ELR (cell line): ENCODE results near the gene USP17L11.
"Not testable (repeated sequence)": the region's sequence is repeated elsewhere in the genome, so short reads cannot be mapped to it uniquely, and the experiment has no call there.

ENCODE experiments used
- DNase-seq: peaks from one replicate; pipeline ENCODE4 v3.0.0-alpha.2; 2015; ENCODE audit warnings: low read depth

Gene USP17L11, protein sequence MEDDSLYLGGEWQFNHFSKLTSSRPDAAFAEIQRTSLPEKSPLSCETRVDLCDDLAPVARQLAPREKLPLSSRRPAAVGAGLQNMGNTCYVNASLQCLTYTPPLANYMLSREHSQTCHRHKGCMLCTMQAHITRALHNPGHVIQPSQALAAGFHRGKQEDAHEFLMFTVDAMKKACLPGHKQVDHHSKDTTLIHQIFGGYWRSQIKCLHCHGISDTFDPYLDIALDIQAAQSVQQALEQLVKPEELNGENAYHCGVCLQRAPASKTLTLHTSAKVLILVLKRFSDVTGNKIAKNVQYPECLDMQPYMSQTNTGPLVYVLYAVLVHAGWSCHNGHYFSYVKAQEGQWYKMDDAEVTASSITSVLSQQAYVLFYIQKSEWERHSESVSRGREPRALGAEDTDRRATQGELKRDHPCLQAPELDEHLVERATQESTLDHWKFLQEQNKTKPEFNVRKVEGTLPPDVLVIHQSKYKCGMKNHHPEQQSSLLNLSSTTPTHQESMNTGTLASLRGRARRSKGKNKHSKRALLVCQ

DNA sequence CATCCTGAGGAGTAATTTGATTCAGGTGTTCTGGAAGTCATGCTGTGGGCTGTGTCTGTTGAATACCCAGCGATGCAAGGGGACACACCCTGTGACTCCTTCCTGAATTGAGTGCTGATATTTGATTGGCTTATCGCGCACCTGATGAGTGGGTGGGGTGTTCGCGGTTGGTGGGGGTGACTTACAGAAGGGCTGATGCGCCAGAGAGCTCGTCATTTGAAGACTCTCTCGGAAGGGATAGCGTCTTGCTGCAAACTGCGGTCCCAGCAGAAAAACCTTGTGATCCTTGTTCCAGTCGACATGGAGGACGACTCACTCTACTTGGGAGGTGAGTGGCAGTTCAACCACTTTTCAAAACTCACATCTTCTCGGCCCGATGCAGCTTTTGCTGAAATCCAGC lies at the start of gene USP17L11:
Gene USP17L11, plus strand, starts transcription at position 301 of the 400 bp plus-strand sequence. Its CDS starts 0 bp downstream, at position 301.
- not testable (repeated sequence) for DNase-seq

DNA sequence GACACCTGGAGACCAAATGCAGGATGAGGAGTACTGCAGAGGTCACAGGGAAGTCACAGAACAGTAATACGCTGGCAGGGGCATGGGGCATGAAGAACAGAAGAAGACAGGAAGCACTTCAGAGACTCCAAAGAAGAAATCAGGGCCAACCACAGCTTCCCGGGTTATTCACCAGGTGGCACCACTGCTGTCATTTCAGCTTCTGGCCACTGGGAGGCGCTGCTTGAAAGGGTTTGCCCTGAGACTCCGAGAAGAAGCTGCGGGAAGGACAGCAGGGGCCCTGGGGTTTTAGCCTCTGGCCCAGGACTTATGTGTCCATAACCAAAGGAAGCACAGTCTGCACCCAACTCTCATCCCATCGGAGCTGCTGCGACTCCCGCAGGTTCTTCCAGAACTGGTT lies 49.2 kb upstream of the USP17L11 start:
- DNase-seq, result not testable (repeated sequence)

DNA sequence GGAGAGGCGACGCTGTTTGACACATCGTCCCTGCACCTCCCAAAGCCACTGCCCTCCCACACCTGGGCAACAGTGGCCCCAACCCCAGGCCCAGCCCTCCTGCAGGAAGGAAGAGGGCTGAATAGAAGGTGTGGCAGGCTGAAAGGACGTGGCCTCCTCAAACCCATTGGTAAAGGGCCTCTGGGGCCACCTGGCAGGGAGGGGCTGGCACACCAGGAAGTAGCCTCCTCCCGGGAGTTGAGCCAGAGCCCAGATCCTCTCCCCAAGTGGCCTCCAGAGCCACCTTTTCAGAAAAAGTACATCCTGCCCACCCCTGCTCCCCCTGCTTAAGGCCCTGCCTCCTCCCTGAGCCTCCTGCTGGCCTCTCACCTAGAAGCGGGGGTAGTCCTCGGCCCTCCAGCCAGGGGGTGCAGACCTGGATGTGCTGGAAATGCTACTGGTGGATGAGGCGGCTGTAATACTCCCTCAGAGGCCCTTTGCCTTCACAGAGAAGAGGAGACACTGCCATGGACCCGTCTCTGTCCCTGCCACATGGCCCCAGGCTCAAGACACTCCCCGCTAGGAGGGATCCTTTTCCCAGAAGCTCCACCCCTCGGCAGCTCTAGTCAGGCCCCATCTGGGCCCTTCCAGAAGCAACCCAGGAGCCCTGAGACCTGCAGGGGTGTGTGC lies 45.3 kb upstream of the USP17L11 start, which contains the start of gene FAM90A26:
Gene FAM90A26, plus strand, starts transcription at position 619 of the 669 bp plus-strand sequence. CDS start 2,764 bp downstream, outside the sequence.
- not testable (repeated sequence) for DNase-seq

DNA sequence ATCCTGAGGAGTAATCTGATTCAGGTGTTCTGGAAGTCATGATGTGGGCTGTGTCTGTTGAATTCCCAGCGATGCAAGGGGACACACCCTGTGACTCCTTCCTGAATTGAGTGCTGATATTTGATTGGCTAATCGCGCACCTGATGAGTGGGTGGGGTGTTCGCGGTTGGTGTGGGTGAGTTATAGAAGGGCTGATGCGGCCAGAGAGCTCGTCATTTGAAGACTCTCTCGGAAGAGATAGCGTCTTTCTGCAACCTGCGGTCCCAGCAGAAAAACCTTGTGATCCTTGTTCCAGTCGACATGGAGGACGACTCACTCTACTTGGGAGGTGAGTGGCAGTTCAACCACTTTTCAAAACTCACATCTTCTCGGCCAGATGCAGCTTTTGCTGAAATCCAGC lies 4.8 kb upstream of the USP17L11 start, which contains the start of gene USP17L10:
Gene USP17L10, plus strand, starts transcription at position 301 of the 400 bp plus-strand sequence. Its CDS starts 0 bp downstream, at position 301.
- not testable (repeated sequence) for DNase-seq

DNA sequence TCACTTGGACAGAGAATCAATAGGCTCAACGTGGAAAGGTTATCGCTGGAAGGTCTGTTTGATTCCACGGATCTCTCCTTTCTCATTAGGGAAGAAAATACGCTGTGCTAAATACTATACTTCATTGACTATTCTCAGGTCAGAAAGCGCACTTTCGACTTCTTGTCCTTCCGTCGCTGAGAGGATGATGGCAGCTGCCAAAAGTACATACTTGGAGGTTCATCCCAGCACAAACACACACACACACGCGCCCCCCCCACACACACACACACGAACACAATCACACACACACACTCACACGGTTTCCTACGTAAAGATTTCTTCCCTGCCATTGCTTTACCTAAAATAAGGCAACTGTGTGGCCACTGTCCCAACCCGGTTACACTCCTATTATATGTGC lies 504 bp upstream of the USP17L11 start:
- not testable (repeated sequence) for DNase-seq

DNA sequence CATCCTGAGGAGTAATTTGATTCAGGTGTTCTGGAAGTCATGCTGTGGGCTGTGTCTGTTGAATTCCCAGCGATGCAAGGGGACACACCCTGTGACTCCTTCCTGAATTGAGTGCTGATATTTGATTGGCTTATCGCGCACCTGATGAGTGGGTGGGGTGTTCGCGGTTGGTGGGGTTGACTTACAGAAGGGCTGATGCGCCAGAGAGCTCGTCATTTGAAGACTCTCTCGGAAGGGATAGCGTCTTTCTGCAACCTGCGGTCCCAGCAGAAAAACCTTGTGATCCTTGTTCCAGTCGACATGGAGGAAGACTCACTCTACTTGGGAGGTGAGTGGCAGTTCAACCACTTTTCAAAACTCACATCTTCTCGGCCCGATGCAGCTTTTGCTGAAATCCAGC lies 4.6 kb downstream of the USP17L11 start, which contains the start of gene USP17L12:
Gene USP17L12, plus strand, starts transcription at position 301 of the 400 bp plus-strand sequence. Its CDS starts 0 bp downstream, at position 301.
- not testable (repeated sequence) for DNase-seq

DNA sequence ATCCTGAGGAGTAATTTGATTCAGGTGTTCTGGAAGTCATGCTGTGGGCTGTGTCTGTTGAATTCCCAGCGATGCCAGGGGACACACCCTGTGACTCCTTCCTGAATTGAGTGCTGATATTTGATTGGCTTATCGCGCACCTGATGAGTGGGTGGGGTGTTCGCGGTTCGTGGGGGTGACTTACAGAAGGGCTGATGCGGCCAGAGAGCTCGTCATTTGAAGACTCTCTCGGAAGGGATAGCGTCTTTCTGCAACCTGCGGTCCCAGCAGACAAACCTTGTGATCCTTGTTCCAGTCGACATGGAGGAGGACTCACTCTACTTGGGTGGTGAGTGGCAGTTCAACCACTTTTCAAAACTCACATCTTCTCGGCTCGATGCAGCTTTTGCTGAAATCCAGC lies 9.4 kb downstream of the USP17L11 start, which contains the start of gene USP17L13:
Gene USP17L13, plus strand, starts transcription at position 301 of the 400 bp plus-strand sequence. Its CDS starts 0 bp downstream, at position 301.
- DNase-seq, result not testable (repeated sequence)

DNA sequence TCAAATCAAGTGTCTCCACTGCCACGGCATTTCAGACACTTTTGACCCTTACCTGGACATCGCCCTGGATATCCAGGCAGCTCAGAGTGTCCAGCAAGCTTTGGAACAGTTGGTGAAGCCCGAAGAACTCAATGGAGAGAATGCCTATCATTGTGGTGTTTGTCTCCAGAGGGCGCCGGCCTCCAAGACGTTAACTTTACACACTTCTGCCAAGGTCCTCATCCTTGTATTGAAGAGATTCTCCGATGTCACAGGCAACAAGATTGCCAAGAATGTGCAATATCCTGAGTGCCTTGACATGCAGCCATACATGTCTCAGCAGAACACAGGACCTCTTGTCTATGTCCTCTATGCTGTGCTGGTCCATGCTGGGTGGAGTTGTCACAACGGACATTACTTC lies 15.0 kb downstream of the USP17L11 start:
- DNase-seq, result not testable (repeated sequence)

DNA sequence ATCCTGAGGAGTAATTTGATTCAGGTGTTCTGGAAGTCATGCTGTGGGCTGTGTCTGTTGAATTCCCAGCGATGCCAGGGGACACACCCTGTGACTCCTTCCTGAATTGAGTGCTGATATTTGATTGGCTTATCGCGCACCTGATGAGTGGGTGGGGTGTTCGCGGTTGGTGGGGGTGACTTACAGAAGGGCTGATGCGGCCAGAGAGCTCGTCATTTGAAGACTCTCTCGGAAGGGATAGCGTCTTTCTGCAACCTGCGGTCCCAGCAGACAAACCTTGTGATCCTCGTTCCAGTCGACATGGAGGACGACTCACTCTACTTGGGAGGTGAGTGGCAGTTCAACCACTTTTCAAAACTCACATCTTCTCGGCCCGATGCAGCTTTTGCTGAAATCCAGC lies 18.9 kb downstream of the USP17L11 start, which contains the start of gene USP17L15:
Gene USP17L15, plus strand, starts transcription at position 301 of the 400 bp plus-strand sequence. Its CDS starts 0 bp downstream, at position 301.
- DNase-seq, result not testable (repeated sequence)

DNA sequence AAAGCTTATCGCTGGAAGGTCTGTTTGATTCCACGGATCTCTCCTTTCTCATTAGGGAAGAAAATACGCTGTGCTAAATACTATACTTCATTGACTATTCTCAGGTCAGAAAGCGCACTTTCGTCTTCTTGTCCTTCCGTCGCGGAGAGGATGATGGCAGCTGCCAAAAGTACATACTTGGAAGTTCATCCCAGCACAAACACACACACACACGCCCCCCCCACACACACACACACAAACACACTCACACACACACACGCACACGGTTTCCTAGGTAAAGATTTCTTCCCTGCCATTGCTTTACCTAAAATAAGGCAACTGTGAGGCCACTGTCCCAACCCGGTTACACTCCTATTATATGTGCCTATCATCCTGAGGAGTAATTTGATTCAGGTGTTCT lies 23.3 kb downstream of the USP17L11 start:
- DNase-seq, result not testable (repeated sequence)

DNA sequence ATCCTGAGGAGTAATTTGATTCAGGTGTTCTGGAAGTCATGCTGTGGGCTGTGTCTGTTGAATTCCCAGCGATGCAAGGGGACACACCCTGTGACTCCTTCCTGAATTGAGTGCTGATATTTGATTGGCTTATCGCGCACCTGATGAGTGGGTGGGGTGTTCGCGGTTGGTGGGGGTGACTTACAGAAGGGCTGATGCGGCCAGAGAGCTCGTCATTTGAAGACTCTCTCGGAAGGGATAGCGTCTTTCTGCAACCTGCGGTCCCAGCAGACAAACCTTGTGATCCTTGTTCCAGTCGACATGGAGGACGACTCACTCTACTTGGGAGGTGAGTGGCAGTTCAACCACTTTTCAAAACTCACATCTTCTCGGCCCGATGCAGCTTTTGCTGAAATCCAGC lies 28.4 kb downstream of the USP17L11 start, which contains the start of gene USP17L17:
Gene USP17L17, plus strand, starts transcription at position 301 of the 400 bp plus-strand sequence. Its CDS starts 0 bp downstream, at position 301.
- DNase-seq, result not testable (repeated sequence)

DNA sequence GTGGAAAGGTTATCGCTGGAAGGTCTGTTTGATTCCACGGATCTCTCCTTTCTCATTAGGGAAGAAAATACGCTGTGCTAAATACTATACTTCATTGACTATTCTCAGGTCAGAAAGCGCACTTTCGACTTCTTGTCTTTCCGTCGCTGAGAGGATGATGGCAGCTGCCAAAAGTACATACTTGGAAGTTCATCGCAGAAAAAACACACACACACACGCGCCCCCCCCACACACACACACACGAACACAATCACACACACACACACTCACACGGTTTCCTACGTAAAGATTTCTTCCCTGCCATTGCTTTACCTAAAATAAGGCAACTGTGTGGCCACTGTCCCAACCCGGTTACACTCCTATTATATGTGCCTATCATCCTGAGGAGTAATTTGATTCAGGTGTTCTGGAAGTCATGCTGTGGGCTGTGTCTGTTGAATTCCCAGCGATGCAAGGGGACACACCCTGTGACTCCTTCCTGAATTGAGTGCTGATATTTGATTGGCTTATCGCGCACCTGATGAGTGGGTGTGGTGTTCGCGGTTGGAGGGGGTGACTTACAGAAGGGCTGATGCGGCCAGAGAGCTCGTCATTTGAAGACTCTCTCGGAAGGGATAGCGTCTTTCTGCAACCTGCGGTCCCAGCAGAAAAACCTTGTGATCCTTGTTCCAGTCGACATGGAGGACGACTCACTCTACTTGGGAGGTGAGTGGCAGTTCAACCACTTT lies 32.9 kb downstream of the USP17L11 start, which contains the start of gene USP17L18:
Gene USP17L18, plus strand, starts transcription at position 678 of the 728 bp plus-strand sequence. Its CDS starts 0 bp downstream, at position 678.
- DNase-seq, result peak; percentile 0

DNA sequence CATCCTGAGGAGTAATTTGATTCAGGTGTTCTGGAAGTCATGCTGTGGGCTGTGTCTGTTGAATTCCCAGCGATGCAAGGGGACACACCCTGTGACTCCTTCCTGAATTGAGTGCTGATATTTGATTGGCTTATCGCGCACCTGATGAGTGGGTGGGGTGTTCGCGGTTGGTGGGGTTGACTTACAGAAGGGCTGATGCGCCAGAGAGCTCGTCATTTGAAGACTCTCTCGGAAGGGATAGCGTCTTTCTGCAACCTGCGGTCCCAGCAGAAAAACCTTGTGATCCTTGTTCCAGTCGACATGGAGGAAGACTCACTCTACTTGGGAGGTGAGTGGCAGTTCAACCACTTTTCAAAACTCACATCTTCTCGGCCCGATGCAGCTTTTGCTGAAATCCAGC lies 37.9 kb downstream of the USP17L11 start, which contains the start of gene USP17L19:
Gene USP17L19, plus strand, starts transcription at position 301 of the 400 bp plus-strand sequence. Its CDS starts 0 bp downstream, at position 301.
- DNase-seq, result not testable (repeated sequence)

DNA sequence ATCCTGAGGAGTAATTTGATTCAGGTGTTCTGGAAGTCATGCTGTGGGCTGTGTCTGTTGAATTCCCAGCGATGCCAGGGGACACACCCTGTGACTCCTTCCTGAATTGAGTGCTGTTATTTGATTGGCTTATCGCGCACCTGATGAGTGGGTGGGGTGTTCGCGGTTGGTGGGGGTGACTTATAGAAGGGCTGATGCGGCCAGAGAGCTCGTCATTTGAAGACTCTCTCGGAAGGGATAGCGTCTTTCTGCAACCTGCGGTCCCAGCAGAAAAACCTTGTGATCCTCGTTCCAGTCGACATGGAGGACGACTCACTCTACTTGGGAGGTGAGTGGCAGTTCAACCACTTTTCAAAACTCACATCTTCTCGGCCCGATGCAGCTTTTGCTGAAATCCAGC lies 42.6 kb downstream of the USP17L11 start, which contains the start of gene USP17L20:
Gene USP17L20, plus strand, starts transcription at position 301 of the 400 bp plus-strand sequence. Its CDS starts 0 bp downstream, at position 301.
- not testable (repeated sequence) for DNase-seq

DNA sequence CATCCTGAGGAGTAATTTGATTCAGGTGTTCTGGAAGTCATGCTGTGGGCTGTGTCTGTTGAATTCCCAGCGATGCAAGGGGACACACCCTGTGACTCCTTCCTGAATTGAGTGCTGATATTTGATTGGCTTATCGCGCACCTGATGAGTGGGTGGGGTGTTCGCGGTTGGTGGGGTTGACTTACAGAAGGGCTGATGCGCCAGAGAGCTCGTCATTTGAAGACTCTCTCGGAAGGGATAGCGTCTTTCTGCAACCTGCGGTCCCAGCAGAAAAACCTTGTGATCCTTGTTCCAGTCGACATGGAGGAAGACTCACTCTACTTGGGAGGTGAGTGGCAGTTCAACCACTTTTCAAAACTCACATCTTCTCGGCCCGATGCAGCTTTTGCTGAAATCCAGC lies 47.4 kb downstream of the USP17L11 start, which contains the start of gene USP17L21:
Gene USP17L21, plus strand, starts transcription at position 301 of the 400 bp plus-strand sequence. Its CDS starts 0 bp downstream, at position 301.
- not testable (repeated sequence) for DNase-seq
